AG10803 (cell line): ENCODE data around the gene ADGRL3.

Experiments used
- DNase-seq: peaks from one replicate; pipeline ENCODE4 v3.0.0; 2010; ENCODE audit warnings: low read depth
- H3K4me3 ChIP-seq: 2 replicates; pipeline ENCODE4 v1.5.1; 2011; ENCODE audit warnings: mild to moderate bottlenecking, low read length, control low read depth
- CTCF ChIP-seq: conservative IDR thresholded peaks from 2 replicates; pipeline ENCODE4 v1.5.1; 2011; ENCODE audit warnings: mild to moderate bottlenecking, low read length, control low read depth, inconsistent platforms

Gene ADGRL3

GRCh38 chr4:61924131-61924530, 724.0 kb downstream of the ADGRL3 start:
- no peak for TF ChIP-seq CTCF
- DNase-seq, result no peak

GRCh38 chr4:61933527-61933926, 733.4 kb downstream of the ADGRL3 start:
- no peak overlapping the region for H3K4me3 ChIP-seq
- no peak for DNase-seq
- no peak for TF ChIP-seq CTCF

More at GRCh38 chr4:61924131-61924530, 724.0 kb downstream of the ADGRL3 start:
- no peak overlapping the region for H3K4me3 ChIP-seq

GRCh38 chr4:61934198-61934597, 734.1 kb downstream of the ADGRL3 start:
- no peak for DNase-seq
- H3K4me3 ChIP-seq, result no peak overlapping the region
- TF ChIP-seq CTCF, result no peak

GRCh38 chr4:61938250-61938846, 738.2 kb downstream of the ADGRL3 start:
- TF ChIP-seq CTCF, result no peak
- no peak for DNase-seq
- no peak overlapping the region for H3K4me3 ChIP-seq

GRCh38 chr4:61950625-61951024, 750.5 kb downstream of the ADGRL3 start:
- no peak for TF ChIP-seq CTCF
- H3K4me3 ChIP-seq, result no peak overlapping the region
- DNase-seq, result no peak

GRCh38 chr4:61953386-61953785, 753.3 kb downstream of the ADGRL3 start:
- DNase-seq, result no peak

GRCh38 chr4:61958591-61958990, 758.5 kb downstream of the ADGRL3 start:
- no peak overlapping the region for H3K4me3 ChIP-seq
- DNase-seq, result no peak
- TF ChIP-seq CTCF, result no peak

More at GRCh38 chr4:61953386-61953785, 753.3 kb downstream of the ADGRL3 start:
- TF ChIP-seq CTCF, result no peak
- H3K4me3 ChIP-seq, result no peak overlapping the region
